ENCODE results near the gene NPFFR2.
"Not testable (repeated sequence)": the region's sequence is repeated elsewhere in the genome, so short reads cannot be mapped to it uniquely, and the experiment has no call there.

NPFFR2 gene

DNA sequence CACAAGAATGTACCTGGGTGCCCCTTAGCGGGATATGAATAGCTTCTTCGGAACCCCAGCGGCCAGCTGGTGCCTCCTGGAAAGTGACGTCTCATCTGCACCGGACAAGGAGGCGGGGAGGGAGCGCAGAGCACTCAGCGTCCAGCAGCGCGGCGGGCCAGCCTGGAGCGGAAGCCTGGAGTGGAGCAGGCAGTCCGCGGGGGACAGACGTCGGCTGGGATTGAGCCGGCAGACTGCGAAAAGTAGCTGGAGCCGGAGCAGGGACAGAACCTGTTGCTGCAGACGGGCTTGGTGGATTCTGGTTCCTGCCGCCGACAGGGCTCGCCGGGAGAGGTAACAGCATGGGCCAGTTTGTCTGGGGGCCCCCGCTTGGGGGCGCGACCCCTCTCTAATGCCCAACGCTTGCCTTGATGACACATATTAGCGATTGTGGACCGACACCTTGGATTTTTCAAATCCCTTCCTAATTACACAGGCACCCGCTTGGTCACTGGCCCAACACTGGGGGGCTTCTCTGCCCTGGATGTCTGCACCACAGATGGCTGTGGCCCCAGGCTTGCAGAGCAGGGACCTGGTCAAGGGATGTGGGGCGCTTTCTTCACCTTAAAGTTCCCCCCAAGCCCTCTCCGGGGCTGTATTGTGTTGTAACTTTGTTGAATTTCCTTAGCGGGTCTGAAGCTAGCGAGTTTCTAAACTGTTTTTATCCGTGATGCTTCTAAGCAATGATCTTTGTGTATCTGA, at the start of gene NPFFR2:
Gene NPFFR2 (plus strand): TSS at position 133 of the 741 bp plus-strand sequence. CDS start 96,592 bp downstream, outside the sequence.
- DNase-seq: no peak

DNA sequence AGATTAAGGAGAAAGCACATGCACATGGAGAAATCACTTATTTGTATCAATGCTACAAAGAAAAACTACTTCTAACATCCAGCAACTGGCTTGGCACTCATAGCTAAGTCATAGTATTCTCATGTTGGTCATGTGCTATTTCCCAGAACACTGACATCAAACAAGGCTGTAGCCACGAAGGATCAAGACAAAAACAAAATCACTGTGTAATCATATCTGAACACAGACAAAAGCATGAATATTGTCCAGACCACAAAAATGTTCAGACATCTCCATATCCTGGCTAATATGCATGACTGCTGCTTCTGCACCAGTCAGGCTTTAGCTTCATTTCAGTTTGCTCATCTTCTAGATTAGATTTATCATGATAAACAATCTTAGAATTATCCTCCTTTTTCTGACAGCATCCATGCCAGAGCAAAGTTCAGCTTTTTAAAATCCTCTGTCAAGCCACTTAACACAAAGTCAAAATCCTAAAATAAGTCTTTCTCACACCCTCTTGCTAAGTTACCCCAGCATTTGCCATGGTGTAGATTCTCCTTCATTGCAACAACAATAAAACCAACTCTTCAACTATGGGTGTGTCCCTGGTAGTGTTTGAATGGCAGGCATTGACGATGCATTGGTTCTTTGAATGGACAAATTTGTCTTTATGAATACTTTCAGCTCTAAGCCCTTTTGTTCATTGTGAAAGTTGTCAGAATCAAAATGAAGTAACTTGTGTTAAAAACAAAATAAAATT, 39.1 kb upstream of the NPFFR2 start:
- no peak for DNase-seq

DNA sequence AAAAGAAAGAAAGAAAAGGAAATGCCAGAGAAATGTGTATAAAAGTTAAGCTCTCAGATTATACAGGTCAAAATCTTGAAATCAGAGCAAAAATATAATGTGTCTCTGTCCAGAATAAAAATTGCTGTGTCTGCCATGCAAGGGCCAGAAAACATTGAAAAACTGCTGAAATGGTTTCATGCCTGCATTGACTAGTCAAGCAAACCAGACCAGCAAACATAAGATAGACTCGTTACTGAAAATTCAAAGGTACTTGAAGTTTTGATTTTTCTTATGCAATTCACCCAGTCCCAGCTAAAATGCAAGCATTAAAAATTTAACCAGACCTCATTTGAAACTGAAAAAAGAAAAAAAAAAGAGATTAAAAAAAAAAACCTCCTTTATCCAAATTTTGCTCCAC, 37.2 kb upstream of the NPFFR2 start:
- no peak for DNase-seq

DNA sequence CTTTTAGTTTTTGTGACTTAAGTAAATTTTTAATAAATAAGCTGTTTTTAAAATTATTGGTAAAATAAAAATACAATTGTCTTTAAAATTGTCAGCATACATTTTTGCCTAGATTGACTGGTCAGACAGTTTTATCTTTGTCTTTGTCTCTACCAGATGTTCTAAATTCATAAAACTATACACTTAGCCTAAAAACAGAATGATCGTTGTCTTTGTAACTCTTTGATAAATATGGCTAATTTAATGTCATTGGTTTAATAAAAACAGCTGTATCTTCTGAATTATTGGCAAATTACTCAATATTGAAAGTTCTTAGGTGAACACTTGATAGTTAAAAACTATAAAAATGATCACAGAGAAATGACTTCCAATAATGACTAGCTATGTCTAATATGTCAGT, 36.5 kb upstream of the NPFFR2 start:
- no peak for DNase-seq

DNA sequence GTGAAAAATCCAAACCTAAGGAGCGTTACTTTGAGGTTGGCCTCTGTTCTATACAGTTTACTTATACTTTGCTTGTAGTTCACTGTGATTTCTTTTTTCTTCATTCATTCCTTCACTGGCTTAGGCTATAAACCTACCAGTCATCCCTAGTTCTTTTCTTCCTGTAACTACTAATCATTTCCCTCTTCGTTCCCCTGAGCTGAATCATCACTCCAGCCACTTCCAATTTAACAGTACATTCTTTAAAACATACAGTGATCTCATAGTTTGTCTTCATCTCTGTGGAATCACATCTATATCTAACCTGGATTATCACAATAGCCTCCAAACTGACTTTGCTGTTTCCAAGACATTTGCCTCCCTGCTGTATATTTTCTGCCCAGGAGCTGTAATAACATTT, 25.2 kb upstream of the NPFFR2 start:
- no peak for DNase-seq

DNA sequence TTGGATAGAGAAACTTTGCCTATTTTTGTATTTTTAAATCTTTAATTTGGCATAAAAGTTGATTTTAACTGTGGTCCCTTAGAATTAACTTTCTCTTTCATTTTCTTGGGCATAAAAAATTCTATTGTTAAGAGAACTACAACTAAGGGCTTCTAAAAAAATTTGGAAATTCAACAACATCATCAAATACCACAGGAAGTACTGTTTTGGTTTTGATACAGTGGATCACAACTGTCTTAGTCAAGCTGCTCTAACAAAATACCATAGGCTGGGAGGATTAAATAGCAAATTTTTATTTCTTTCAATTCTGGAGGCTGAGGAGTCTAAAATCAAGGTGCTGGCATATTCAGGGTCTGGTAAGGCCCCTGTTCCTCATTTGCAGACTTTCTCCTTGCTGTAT, 19.9 kb upstream of the NPFFR2 start:
- no peak for DNase-seq

DNA sequence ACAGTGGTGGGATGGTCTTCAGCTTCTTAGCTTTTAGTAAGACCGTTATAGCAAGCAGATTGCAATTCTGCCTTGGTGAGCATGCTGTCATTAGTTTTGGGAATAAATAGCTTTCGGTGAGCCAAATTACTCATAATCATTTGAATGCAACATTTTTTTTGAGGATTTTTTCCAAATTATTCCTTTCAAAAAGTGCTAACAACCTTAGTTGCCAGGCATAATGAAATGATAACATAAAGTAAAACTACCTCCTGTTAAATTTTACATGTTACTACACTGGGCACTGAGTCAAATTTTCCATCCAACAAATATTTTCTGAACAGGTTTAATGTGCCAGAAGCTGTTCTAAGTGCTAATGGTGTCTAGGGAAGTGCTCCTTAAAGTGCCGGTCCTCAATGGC, 15.8 kb upstream of the NPFFR2 start:
- DNase-seq: no peak

DNA sequence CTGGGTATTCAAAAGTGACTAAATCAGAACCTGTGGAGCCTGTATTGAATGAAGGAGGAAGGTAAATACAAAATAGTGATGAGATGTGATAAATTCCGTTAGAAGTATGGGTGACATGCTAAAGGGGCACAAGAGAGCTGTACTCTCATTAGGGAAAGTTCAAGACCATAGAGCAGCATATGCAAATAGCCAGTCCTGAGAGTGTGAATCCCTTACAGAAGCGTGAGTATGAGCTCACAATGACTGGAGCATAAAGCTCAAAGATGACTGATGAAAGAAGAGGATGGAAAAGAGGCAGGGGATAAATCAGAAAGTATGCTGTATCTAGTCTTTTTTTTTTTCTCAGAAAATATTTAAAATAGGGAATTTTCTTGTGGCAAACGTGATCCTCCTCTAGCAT, 12.1 kb upstream of the NPFFR2 start:
- DNase-seq: no peak

DNA sequence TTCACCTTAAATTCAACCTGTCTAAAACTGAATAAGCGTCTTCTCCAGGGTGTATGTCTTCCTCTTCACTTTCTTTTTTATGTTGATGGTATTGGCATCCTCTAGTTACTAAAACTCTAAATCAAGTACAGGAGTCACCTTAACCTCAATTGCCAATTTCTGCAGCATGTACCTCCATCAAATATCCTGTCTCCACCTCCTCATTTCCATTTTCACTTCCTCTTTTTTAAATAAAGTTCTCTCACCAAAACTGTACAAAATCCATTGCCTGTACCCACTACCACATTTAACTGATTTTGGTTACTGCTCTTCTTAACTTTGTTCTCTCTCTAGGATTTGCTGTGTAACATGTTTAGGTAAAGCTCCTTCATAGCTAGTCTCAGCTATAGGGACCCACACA, 9.2 kb upstream of the NPFFR2 start:
- DNase-seq: no peak

DNA sequence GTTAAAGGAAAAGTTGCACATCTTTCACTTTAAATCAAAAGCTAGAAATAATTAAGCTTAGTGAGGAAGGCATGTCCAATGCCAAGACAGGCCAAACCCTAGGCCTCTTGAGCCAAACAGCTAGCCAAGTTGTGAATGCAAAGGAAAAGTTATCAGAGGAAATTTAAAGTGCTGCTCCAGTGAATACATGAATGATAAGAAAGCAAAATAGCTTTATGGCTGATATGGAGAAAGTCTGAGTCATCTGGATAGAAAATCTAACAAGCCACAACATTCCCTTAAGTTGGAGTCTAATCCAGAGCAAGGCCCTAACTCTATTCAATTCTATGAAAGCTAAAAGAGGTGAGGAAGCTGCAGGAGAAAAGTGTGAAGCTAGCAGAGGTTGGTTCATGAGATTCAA, 23.8 kb downstream of the NPFFR2 start:
- no peak for DNase-seq

DNA sequence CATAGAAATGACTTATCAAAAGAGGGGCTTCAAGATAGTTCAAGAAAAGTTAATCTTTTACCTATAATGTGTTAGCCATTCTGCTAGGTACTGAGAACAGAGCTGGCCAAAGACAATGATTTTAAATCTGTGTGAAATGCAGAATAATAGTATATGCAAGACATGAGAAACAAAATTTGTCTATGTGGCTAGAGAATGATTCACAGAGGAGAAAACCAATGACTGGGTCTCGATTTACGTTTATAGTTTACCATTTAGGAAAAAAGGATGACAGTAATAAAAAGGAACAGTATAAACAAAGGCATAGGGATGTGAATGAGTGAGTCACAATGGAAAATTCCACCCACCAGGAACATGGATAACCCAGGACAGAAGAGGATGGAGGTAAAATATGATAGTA, 31.9 kb downstream of the NPFFR2 start:
- no peak for DNase-seq

DNA sequence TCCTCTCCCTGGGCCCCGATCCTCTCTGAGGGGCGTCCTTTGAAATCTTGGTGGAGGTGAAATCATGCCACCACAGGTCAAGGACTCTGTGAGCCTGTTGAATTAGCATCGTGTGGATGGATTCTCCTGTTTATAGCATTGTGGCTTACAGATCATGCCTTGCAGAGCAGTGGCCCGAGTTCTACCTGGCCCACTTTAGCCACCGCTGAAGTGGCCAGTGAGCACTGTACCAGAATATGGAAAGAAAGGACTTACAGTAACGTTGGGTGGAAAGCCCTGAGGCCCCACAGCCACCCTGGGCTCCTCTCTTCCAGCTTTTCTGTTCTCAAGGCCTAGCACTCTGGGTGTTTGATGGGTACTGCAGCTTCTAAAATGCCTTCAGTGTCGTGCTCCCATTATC, 35.3 kb downstream of the NPFFR2 start:
- no peak for DNase-seq

DNA sequence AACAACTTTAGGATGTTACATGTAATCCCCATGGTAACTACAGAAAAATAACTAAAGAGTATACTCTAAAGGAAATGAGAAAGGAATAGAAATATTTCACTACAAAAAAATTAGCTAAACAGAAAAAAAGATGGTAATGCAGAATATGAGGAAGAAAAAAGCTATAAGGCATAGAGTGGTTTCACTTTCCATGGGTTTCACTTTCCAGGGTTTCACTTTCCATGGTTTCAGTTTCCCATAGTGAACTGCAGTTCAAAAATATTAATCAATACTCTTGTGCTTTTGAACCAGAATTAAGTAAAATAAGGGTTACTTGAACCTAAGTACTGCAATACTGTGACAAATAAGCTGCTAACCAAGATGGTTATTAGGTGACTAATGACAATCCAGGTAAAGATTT, 42.0 kb downstream of the NPFFR2 start:
- DNase-seq: no peak

DNA sequence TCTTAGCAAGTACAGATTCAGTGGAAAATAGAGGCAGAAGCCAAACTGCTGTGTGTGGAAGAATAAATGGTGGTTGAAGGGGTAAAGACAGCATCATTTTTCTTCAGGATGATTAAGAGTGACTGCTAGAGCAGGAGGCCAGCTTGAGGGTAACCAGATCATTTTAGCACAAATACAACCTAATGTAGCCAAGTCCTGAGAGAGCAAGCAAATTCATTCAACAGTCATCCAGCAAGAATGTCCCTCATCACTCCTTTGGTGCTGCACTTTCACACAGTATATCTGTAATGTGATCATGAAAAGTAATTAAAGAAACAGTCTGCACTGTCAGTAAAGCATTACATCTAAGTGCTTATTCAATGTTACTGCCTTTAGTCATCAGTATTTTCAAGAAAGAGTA, 44.8 kb downstream of the NPFFR2 start:
- DNase-seq: no peak

DNA sequence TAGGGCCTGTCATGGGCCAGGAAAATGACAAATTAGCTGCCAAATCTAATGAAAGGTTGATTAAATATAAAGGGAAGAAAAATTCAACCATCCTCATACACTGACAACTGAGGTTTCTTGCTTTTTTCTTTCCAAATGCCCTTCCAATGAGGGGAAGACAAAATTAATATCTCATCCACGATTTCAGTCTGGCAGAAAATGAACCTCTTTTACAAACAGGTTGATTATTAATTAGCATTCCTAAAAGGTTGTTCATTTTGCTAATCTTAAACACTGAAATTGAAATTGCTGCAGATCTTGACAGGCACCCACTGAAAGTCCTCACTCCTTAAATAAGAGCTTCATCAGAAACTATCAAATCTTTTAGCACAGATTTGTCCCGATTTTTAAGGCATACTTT, 45.5 kb downstream of the NPFFR2 start:
- DNase-seq: no peak

DNA sequence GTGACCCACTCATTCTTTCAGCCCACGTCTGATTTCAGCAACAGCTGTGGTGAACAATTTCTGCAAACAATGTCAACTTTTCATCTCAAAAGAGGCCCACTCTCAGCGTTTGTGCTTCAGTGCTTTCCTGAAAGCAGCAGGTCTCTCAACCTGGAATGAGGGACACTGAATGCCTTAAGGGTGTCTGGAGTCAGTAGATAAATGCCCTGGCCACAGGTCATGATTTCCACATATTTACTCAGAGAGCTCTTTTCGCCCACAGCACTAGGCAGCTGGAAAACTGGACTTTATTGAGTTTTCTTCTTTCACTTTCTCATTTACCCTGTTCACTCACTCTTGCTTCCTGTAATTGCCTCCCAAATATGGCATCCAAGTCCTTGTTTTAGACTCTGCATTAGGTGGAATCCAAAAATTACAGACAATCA, 52.8 kb downstream of the NPFFR2 start:
- no peak for DNase-seq

DNA sequence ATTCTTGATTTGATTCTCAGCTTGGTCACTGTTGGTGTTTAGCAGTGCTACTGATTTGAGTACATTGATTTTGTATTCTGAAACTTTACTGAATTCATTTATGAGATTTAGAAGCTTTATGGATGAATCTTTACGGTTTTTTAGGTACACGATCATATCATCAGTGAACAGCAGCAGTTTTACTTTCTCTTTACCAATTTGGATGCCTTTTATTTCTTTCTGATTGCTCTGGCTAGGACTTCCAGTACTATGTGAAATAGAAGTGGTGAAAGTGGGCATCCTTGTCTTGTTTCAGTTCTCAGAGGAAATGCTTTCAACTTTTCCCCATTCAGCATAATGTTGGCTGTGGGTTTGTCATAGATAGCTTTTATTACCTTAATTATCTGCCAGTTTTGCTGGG, 58.8 kb downstream of the NPFFR2 start:
- DNase-seq: not testable (repeated sequence)

DNA sequence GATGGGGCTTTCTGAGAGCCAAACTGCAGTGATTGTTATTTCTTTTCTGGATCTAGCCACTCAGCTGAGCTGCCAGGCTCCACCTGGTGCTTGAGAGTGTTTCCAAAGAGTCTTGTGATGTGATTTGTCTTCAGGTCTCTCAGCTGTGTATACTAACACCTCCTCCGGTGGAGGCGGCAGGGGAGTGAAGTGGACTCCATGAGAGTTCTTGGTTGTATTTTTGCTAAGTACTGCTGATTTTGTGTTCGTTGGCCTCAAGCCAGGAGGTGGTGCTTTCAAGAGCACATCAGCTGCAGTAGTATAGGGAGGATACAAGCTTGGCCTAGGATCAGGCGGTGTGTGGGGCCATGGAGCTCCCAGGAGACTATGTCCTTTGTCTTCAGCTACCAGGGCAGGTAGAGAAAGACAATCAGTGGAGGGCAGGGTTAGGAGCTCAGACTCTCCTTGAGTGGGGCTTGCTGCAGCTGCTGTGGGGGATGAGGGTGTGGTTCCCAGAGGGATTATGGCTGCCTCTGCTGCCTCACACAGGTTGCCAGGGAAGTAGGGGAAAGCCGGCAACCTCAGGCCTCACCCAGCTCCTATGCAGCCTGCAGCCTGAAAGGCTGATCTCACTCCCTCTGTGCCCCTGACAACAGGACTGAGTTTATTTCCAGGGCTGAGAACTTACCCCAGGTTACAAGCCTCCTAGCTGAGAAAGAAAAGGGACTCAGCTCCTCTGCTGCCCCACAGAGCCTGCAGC, 62.4 kb downstream of the NPFFR2 start:
- DNase-seq: no peak

DNA sequence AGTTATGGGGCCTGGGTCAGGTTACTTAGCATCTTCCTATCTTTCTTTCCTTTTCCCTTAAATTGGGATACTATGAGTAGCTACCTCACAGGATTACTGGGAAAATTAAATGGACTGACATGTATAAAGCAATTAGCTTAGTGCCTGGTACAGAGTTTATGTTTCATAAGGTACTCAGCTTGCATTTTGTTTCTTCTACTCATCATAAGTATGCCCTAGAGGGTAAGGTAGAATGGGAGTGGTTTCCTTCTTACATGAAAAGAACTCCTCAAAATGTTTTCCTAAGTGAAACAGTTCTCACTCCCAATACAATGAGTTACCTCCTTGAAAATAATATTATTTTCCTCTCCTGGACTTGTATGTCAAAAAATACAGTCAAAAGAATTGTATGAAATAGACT, 75.7 kb downstream of the NPFFR2 start:
- no peak for DNase-seq

DNA sequence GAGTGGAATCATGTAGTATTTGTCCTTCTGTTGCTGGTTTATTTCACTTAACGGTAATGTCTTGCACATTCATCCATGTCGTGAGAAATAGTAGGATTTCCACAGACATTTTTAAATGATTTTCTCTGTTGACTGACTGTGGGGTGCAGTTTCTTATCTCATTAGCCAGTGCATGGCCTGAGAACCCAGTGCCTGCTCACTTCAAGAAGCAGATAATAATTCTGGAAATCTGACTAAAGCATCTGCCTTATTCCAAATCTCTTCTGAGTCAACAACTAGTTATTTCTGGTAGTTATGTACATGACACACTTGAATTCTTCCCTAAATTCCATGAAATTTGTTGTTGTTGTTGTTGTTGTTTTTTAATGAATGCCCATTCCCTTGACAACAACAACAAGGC, 77.6 kb downstream of the NPFFR2 start:
- no peak for DNase-seq

DNA sequence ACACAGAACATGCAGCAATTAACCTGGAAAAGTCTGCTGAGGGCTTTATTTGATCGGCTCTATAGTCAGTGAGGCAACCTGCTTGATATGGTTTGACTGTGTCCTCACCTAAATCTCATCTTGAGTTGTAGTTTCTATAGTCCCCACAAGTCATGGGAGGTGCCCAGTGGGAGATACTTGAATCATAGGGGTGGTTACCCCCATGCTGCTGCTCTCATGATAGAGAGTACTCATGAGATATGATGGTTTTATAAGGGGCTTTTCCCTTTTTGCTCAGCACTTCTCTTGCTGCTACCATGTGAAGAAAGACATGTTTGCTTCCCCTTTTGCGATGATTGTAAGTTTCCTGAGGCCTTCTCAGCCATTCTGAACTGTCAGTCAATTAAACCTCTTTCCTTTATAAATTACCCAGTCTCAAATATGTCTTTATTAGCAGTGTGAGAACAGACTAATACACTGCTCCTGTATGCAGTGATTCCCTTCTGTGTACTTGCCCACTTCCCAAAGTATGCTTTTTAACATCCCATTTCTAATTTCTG, 78.2 kb downstream of the NPFFR2 start:
- DNase-seq: no peak

DNA sequence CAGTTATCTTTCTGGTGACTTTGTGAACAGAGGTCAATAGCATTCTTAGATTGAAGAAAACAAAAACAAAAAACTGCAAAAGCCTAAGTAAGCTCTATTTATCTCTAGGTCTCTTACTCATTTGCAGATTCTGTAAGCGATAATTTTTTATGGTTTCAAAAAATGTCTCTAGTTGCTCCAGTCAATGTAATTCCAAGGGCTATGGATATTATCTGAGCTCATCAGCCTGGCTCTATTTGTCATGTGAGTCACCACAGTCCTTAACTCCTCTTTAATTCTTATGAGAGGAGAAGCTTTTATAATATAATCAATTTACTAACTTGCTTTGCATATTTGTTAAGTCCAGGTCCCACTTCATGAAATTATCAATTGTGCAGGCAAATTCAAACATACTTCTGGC, 79.1 kb downstream of the NPFFR2 start:
- no peak for DNase-seq

DNA sequence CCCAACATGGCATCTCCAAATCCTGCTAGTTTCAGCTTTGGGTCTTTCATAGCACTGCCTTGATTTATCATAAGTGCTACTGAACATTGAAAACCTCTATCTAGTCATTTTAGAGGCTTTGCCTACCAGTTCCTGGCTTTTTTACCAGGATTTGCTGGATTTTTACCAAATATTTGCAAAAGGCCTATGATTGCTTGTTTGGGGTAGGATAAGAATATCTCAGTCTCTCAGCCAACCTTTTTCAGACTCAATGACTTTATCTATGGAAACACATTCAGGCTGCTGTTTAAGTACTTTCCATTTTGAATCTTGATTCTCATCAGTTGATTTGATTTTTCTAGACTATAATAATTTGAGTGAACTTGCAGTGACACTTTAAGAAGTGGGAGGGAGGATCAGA, 80.1 kb downstream of the NPFFR2 start:
- no peak for DNase-seq

Measured in CD4-positive, alpha-beta T cell treated with Interleukin-6 for 4 hours (primary cell).